IPS DF 6.9 (cell line): ENCODE data around the gene OTULINL.

ENCODE experiments used
- DNase-seq: peaks from one replicate; pipeline ENCODE4 v3.0.0-alpha.2; 2013; ENCODE audit warnings: low read depth, low spot score
- H3K27ac ChIP-seq: one replicate; pipeline ENCODE4 v1.5.1; 2013; ENCODE audit warnings: low read length, control low read depth
- H3K27me3 ChIP-seq: 2 replicates; pipeline ENCODE4 v1.6.1; 2013; ENCODE audit warnings: mild to moderate bottlenecking, low read length; ENCODE audit not compliant: control insufficient read depth, insufficient read depth
- H3K36me3 ChIP-seq: 2 replicates; pipeline ENCODE4 v1.6.1; 2013; ENCODE audit warnings: low read length; ENCODE audit not compliant: control insufficient read depth, insufficient read depth
- H3K4me1 ChIP-seq: 2 replicates; pipeline ENCODE4 v1.6.1; 2013; ENCODE audit warnings: low read length; ENCODE audit not compliant: control insufficient read depth, insufficient read depth
- H3K4me3 ChIP-seq: 2 replicates; pipeline ENCODE4 v1.5.1; 2013; ENCODE audit warnings: mild to moderate bottlenecking, low read length
- H3K9me3 ChIP-seq: 2 replicates; pipeline ENCODE4 v1.6.1; 2013; ENCODE audit warnings: low read length, inconsistent platforms; ENCODE audit not compliant: control insufficient read depth, insufficient read depth
- WGBS: extraction: QIAGEN DNeasy Blood & Tissue Kit; methylation state at CpG from one replicate; pipeline ENCODE4 v1.1.7; 2013; ENCODE audit warnings: mixed read lengths, missing lambda C conversion rate; ENCODE audit not compliant: insufficient read length, insufficient coverage; 5-methylcytosine and 5-hydroxymethylcytosine counted together

Gene OTULINL

GRCh38 chr5:14599476-14600127 lies 18.0 kb downstream of the OTULINL start:
- no peaks in the 10 kb centered on the region for H3K4me1 ChIP-seq
- no peaks in the 10 kb centered on the region for H3K36me3 ChIP-seq
- WGBS: no CpG with 5 or more reads among the region's 1 CpG
- no peak overlapping the region for H3K4me3 ChIP-seq
- DNase-seq: no peak
- no peaks in the 10 kb centered on the region for H3K27me3 ChIP-seq
- no peak overlapping the region for H3K27ac ChIP-seq
- no peaks in the 10 kb centered on the region for H3K9me3 ChIP-seq

DNA sequence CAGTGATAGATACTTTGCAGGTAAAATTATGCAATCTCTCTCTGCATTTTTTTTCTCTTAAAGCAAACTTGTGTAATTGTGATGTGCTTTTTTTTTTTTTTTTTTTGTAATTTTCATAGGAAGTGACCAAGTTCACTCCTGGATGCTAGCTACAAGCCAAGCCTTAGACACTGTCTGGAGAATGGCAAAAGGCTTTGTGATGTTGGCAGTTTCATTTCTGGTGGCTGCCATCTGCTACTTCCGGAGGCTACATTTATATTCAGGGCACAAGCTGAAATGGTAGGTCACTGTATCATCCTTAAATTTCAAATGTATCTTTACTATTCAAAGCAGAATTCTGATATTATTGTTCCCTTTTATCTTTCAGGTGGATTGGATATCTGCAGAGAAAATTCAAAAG lies 19.3 kb downstream of the OTULINL start:
- DNase-seq: no peak
- H3K4me1 ChIP-seq: no peaks in the 10 kb centered on the region
- H3K9me3 ChIP-seq: no peaks in the 10 kb centered on the region
- no CpG with 5 or more reads among the region's 1 CpG for WGBS
- H3K27me3 ChIP-seq: no peaks in the 10 kb centered on the region
- H3K36me3 ChIP-seq: no peaks in the 10 kb centered on the region
- no peak overlapping the region for H3K27ac ChIP-seq
- H3K4me3 ChIP-seq: no peak overlapping the region

- no CpG with 5 or more reads among the region's 1 CpG for WGBS
- Histone ChIP-seq H3K4me1 (no peaks in the 10 kb centered on the region), H3K4me3 (no peak overlapping the region), H3K36me3 (no peaks in the 10 kb centered on the region), H3K27ac (no peak overlapping the region), H3K27me3 (no peaks in the 10 kb centered on the region), H3K9me3 (no peaks in the 10 kb centered on the region)
- DNase-seq: no peak
These were observed 21.5 kb downstream of the OTULINL start for GRCh38 chr5:14603141-14603540.

DNA sequence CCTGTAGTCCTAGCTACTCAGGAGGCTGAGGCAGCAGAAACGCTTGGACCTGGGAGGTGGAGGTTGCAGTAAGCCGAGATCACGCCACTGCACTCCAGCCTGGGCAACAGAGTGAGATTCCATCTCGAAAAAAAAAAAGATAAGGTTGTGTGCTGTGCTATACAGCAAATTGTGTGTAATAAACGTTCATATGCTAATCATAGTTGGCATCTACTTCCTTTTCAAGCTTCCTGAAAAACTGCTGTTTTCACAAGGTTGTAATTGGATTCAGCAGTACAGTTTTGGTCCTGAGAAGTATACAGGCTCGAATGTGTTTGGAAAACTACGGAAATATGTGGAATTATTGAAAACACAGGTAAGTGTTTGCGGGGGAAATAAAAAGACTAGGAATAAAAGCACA lies 25.5 kb downstream of the OTULINL start:
- WGBS: no CpG with 5 or more reads among the region's 8 CpGs
- H3K9me3 ChIP-seq: no peaks in the 10 kb centered on the region
- H3K27ac ChIP-seq: no peak overlapping the region
- no peaks in the 10 kb centered on the region for H3K4me1 ChIP-seq
- H3K36me3 ChIP-seq: no peaks in the 10 kb centered on the region
- no peaks in the 10 kb centered on the region for H3K27me3 ChIP-seq
- H3K4me3 ChIP-seq: no peak overlapping the region
- DNase-seq: no peak

GRCh38 chr5:14608169-14608568 lies 26.6 kb downstream of the OTULINL start:
- WGBS: no CpG with 5 or more reads among the region's 2 CpGs
- H3K27ac ChIP-seq: no peak overlapping the region
- no peak overlapping the region for H3K4me3 ChIP-seq
- no peaks in the 10 kb centered on the region for H3K36me3 ChIP-seq
- H3K4me1 ChIP-seq: no peaks in the 10 kb centered on the region
- no peak for DNase-seq
- H3K9me3 ChIP-seq: no peaks in the 10 kb centered on the region
- H3K27me3 ChIP-seq: no peaks in the 10 kb centered on the region

- Histone ChIP-seq H3K4me1 (no peaks in the 10 kb centered on the region), H3K9me3 (no peaks in the 10 kb centered on the region), H3K4me3 (no peak overlapping the region), H3K27me3 (no peaks in the 10 kb centered on the region), H3K27ac (no peak overlapping the region), H3K36me3 (0 out of 2 replicates have a peak, but pooled peaks cover 2% of the 10 kb centered on the region)
- DNase-seq: no peak
- WGBS: no CpG with 5 or more reads among the region's 2 CpGs
These were observed 30.1 kb downstream of the OTULINL start for GRCh38 chr5:14611737-14612136.

DNA sequence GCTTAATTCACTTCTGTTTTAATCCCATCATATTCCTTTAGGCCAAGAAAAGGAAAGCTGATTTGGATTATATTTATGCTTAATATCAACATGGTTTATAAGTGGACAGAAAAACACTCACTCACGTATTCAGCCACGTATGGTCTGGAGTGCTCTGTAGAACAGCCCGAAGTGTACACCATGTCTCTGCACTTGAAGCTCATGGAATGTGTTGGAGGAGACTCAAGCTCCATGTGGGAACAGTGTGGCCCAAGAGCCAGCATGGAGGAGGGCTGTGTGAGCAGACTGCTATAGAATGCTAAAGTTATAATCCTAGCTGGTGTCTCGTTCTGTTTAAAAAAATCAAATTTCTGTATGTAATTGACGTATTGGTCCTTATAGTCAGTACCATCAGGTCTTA lies 32.9 kb downstream of the OTULINL start:
- DNase-seq: no peak
- Histone ChIP-seq H3K36me3 (0 out of 2 replicates have a peak, but pooled peaks cover 2% of the 10 kb centered on the region), H3K4me1 (no peaks in the 10 kb centered on the region), H3K9me3 (no peaks in the 10 kb centered on the region), H3K4me3 (no peak overlapping the region), H3K27me3 (no peaks in the 10 kb centered on the region), H3K27ac (no peak overlapping the region)
- no CpG with 5 or more reads among the region's 5 CpGs for WGBS

DNA sequence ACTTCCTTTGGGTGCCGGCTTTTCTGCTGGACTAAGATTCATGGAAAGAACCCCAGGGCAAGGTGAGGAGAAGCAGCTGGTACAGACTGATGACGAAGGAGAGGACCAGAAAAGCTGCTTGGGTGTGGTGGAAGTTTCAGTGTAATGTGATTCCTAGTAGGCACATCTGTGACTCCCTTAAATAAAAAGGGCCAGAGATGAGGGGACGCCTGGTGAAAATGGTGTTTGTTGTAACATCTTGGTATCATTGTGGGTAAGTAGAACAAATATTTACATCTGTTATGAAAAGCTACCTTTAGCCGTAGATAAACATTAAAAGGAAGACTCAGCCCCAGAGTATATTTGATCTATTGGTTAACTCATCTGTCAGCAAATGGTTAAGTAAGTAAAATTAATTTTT lies 33.8 kb downstream of the OTULINL start:
- H3K27me3 ChIP-seq: no peaks in the 10 kb centered on the region
- no peak for DNase-seq
- WGBS: no CpG with 5 or more reads among the region's 4 CpGs

GRCh38 chr5:14617441-14617840 lies 35.8 kb downstream of the OTULINL start:
- no peaks in the 10 kb centered on the region for H3K9me3 ChIP-seq
- no peaks in the 10 kb centered on the region for H3K27me3 ChIP-seq
- WGBS: no CpG with 5 or more reads among the region's 4 CpGs
- H3K4me1 ChIP-seq: no peaks in the 10 kb centered on the region
- no peak overlapping the region for H3K4me3 ChIP-seq
- no peak for DNase-seq
- H3K27ac ChIP-seq: no peak overlapping the region
- H3K36me3 ChIP-seq: 0 out of 2 replicates have a peak, but pooled peaks cover 2% of the 10 kb centered on the region

More for the DNA sequence above, 33.8 kb downstream of the OTULINL start:
- Histone ChIP-seq H3K36me3 (0 out of 2 replicates have a peak, but pooled peaks cover 2% of the 10 kb centered on the region), H3K4me1 (no peaks in the 10 kb centered on the region), H3K27ac (no peak overlapping the region), H3K4me3 (no peak overlapping the region), H3K9me3 (no peaks in the 10 kb centered on the region)

GRCh38 chr5:14627270-14627669 lies 45.7 kb downstream of the OTULINL start:
- Histone ChIP-seq H3K9me3 (no peaks in the 10 kb centered on the region), H3K36me3 (no peaks in the 10 kb centered on the region), H3K27ac (no peak overlapping the region), H3K27me3 (no peaks in the 10 kb centered on the region), H3K4me3 (no peak overlapping the region), H3K4me1 (no peaks in the 10 kb centered on the region)
- DNase-seq: no peak

GRCh38 chr5:14628346-14628745 lies 46.8 kb downstream of the OTULINL start:
- no peak overlapping the region for H3K4me3 ChIP-seq
- no peaks in the 10 kb centered on the region for H3K9me3 ChIP-seq
- no peaks in the 10 kb centered on the region for H3K4me1 ChIP-seq
- peak; percentile 33 for DNase-seq
- H3K36me3 ChIP-seq: no peaks in the 10 kb centered on the region
- no peak overlapping the region for H3K27ac ChIP-seq
- H3K27me3 ChIP-seq: no peaks in the 10 kb centered on the region
- no CpG with 5 or more reads among the region's 3 CpGs for WGBS
